ENCODE results near the gene KCNAB1. TPM values are rescaled to one million over a fixed set of nuclear protein-coding genes. Genes with fewer than 3 reads are reported as not detected.

KCNAB1 gene
- total RNA-seq, 1 donor from 2014 or later: not detected

DNA sequence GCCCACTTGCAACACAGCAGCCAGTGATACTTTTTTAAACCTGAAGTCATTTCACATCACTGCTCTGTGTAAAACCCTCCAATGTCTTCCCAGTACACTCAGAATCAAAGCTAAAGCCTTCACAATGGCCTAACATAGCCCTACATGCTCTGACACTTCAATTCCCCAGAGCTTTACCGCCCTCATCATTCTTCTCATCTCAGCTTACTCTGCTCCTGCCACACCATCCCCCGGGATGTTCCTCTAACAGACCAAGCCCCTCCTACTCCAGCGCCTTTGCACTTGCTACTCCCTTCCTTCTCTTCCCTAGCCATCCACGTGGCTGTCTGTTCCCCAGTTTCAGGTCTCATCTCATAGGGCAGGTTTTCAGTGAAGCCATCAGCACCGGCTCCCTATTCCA lies 240.6 kb downstream of the KCNAB1 start:
- intact Hi-C loops (cut with micrococcal nuclease): no loop called here

DNA sequence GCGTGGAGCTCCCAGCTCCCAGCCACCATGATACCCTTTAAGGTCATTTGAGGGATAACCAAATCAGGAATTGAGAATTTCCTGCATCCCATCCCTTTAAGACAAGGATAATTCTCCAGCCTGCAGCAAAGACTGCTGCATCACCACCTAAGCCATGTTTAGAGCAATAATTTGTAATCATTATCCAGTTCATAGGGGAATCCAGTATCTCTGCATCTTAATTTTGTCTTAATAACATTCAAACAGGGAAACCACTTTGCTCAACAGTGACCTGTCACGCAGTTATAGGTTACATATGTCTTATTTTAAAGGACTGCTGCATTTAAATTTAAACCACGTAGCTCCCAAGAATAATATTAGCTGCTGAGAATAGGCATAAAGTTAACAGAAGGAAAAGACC lies 246.2 kb downstream of the KCNAB1 start:
- intact Hi-C loops (cut with micrococcal nuclease): no loop called here

DNA sequence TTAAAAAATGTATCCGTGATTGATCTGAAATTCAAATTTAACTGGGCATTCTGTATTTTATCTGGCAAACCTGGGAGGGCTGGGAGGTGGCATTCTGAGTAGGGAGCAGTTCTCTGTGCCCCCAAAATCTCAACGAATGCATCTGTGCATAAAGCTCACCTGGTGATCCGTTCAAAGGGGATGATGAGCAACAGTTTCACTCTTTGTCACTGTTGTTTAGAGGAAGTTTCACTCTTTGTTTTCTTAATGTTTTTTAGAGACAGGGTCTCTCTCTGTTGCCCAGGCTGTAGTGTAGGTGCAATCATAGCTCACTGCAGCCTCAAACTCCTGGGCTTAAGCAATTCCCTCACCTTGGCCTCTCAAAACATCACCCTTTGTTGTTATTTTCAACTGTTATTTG lies 247.8 kb downstream of the KCNAB1 start:
- intact Hi-C loops (cut with micrococcal nuclease): no loop called here

DNA sequence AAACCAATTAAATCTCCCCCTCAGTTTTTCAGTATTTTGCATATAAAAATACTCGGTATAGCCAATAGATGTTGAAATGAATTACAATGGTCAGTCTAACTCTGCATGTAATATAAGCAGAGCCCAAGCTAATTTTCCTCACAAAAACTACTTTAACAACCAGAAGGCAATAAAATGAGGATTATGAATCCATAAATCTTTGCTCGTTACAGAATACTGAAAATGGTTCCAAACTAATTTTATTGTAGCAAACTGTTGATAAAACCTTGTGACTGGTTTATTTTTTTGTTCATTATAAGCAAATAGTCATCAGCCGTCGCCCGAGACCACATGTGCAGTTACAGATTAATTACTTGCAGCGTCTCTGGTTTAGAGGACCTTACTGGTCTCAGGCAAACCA lies 251.3 kb downstream of the KCNAB1 start:
- intact Hi-C loops (cut with micrococcal nuclease): no loop called here

DNA sequence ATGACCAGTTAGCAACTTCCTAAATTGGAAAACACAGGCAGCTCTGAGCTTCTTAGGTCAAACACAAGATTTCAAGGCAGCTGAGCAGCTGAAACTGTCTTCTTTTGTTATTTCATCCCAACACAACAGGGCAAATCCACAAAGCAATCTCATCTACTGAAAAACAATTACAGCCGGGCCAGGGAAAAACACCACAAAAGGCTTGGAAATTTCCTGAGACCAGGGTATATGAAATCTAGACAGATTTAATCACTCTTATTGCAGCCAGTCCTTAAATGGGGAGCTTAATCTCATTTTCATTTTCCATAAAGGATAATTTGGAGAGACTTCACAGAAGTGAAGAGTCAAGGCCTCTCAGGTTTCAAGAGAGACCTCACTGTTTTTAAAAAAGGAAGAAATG lies 252.7 kb downstream of the KCNAB1 start:
- intact Hi-C loops (cut with micrococcal nuclease): no loop called here

DNA sequence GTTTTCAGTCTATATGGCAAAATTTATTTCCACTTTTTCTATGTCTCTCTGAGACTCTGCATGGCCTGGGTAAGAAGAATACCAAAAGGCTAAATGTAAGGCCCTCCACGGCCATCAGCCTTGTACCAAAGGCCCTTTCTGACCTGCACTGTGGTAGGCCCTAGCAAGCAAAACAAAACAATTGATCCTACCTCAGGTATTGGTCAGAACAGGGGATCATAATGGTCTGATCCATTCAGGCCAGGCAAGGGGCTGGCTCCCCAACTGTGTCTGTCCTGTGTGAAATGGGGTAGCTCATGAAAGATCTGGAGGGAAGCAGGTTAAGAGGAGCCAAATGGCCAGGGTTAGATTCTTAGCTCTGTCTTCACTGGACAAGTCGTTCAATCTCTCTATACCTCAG lies 253.3 kb downstream of the KCNAB1 start:
- intact Hi-C loops (cut with micrococcal nuclease): no loop called here

DNA sequence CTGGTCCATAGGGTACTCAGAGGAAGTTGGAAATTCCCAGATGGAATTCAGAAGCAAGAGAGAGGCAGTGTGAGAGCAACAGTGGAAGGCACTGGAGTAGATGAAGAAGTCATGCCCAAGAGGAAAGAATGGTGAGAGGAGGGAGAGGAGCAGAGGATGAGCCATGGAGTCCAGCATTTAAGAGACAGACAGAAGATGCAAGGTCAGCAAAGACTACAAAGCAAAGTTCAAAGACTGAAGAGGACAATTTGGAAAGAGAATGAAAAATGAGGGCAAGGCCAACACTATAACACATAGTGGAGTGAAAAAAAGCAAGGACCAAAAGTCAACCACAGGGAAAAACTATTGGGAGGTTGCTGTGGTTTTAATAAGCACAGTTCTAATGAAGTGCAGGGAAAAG lies 255.8 kb downstream of the KCNAB1 start:
- intact Hi-C loops (cut with micrococcal nuclease): no loop called here

DNA sequence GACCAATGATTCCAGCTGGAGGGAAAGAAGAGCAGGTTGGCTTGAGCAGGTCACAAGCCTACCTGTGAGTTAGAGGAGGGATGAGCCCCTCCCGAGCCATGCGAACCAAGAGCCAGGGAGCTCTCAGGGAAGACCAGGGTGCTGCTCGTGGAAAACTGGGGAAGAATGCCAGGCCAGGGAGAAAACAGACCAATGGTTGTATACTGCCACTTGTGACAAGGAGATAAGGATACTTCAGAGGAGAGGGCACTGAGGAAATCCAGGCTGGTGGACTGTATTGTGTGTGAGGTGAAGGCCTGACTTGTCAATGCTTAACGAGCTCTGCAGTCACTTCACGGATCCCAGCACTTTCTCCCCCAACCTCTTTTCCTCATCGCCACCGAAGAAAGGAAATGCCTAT lies 256.9 kb downstream of the KCNAB1 start:
- intact Hi-C loops (cut with micrococcal nuclease): no loop called here

DNA sequence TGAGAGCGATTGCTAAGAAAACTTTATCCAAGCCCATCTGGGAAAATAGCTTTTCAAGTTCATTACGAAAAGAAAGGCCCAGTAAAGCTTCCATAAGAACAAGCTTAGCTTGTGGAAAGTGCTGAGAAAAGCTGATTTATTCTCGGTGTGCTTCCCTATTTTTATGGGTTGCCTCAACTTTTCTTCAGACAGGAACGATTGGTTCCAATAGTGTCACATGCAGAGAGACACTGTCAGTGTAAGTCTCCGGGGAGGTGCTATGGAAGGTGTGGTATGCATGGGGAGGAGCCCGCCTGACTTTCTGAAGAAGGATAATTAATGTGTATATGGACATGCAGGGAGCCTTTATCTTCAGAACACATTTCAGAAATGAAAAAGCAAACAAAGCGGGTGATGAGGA lies 257.3 kb downstream of the KCNAB1 start:
- intact Hi-C loops (cut with micrococcal nuclease): no loop called here

DNA sequence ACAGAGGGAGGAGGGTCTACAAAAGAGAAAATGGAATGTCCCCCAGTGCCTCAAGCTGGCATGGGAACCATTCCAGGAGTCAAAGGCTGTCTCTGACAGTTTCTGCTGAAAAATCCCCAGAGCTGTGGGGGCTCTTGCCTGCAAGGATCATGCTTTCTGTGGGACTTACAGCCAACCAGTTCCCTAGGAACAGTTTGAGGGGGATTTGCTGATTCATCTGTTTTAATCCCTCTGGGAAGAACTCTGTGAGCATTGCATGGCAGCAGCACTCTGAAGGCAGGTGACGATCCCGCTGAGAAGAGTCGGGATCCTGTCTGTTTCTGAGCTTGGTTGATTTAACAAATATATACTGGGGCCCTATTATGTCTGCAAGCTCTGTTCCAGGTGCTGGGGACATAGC lies 258.5 kb downstream of the KCNAB1 start:
- intact Hi-C loops (cut with micrococcal nuclease): no loop called here

DNA sequence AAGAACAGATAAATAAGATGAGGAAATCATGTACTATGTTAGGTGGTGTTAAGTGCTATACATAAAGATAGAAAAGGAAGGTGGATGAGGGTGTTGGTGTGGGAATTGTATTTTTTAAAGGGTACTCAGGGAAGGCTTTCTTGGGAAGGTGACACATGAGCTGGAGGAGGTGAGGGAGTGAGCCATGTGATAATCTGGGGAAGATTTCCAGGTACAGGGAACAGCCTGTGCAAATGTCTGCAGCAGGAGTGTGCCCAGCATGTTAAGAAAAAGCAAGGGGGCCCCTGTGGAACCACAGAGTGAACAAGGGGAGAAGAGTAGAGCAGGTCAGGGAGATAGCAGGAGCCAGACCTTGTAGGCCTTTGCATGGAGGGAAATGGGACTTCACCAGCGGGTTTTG lies 258.9 kb downstream of the KCNAB1 start:
- intact Hi-C loops (cut with micrococcal nuclease): no loop called here

DNA sequence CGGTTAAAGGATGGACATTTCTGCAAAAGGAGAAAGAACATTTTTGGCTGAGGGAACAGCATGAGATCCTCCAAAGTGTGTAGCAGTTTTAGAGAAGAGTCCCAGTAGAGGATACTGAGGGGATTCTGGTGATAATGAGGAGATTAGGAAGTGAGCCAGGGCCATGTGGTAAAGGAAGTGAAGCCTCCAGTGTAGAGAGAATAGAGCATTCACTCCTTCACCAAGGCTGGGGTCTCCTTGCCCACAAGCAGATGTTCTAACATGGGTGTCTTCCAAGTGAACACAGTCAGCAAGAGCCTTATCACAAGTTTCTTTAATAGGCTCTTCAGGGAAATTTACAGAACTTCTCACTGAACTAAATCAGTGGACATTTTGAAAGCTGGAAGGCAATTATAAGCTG lies 260.9 kb downstream of the KCNAB1 start:
- intact Hi-C loops (cut with micrococcal nuclease): no loop called here

DNA sequence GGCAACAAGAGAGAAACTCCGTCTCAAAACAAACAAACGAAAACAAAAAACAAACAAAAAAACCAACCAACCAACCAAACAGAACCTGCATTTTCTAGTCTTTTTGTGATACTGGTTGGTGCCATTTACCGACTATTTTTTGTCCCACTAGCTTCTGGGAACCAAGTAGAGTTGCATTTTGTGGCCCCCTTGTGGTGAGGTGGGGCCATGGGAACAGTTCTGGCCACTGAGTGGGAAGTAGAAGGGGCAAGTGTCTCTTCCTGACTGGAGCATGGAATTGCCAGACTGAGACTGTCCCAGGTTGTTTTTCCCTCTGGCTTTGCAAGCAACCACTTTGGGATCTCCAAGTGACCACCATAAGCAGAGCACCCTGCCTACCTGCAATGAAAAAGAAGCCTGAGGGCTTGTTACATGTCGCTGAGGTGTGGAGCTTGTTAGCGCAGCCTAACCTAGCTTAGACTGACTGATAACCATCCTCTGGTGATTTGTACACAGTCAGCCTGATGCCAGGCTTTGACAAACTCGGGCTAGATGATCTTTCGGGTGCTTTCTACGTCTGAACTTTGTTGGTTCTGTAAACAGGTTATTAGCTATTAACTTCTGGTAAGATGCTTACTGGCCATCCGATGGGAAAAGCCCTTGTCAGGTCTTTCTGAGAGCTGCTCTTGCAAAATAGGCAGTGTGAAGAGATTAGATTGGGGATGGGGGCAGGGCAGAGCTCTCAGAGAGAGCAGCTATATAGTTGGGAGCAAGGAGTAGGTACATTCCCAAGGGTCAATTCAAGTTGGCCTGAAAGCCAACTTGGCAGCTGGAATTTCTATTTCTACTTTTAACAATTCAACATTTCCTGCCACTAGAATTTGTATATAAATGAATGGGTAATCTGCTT lies 262.3 kb downstream of the KCNAB1 start:
- intact Hi-C loops (cut with micrococcal nuclease): loop anchor here (1.0 kb wide), 1 partner anchor 232 kb away; no protein-coding TSS in a partner anchor

DNA sequence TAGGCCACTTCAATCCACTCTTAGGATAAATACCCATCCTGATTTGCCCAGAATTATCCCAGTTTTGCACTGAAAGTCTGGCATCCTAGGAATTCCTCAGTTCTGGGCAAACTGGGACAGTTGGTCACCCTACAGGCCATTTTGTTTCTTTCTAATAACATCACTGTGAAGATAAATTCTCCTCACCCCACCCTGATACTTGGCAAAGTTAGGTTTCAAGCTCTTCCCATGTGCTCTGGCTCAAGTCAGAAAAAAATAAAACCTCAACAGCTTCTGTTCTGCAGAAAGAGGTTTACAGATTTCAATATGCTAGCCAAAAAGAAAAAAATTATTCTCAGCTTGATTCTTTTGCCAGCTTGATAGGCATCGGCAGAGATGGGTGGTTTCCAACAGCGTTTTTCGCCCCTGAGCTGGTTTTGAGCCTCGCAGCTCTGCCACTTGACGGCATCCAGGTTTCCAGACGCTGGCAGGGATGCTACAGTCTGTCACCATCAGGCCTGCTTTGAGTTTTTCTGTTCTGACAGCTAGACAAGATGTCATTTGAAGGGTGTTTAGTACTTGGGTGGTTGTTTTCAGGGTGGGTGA lies 263.2 kb downstream of the KCNAB1 start:
- intact Hi-C loops (cut with micrococcal nuclease): no loop called here

DNA sequence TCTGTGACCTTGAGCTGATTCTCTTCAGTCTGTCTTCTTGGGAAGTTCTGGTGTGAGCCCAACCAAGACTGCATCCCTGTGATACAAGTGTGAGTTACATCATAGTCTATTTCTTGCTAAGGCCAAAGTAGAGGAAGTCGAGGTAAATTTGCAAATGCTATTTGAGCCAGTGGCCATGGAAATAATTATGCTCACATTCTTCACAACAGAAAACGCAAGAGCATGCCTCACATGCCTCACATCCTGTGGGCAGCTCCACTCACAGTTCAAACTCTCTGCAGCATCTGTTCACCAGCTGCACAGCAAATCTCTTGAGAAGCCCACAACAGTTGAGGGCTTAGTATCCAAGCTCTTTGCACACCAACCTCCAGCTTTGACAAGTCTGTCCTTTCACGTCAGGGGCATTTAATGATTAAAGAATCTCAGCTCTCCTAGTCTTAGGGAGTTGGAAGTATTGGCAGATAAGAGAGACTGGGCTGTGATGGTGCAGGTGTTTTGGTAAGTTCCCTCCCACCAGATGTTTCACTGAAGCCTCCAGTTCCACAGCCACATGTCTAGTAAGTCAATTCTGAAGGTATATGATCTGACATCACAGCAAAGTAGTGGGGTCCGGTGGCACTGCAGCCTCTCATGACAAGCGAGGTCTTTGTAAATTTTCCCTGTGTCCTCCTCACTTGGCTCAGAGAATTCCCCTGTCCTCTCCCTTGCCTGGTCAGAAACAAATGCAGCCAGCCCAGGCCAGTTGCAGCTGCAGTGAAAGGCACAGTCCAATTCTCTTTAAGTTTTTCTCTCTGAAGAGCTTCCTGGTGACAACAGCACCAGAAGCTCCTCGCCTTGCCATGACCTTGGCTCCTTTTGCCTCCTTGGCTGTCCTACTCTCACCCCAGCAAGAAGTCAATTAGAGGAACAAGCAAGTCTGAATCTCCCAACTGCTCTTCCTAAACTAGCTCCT lies 268.4 kb downstream of the KCNAB1 start:
- intact Hi-C loops (cut with micrococcal nuclease): no loop called here

DNA sequence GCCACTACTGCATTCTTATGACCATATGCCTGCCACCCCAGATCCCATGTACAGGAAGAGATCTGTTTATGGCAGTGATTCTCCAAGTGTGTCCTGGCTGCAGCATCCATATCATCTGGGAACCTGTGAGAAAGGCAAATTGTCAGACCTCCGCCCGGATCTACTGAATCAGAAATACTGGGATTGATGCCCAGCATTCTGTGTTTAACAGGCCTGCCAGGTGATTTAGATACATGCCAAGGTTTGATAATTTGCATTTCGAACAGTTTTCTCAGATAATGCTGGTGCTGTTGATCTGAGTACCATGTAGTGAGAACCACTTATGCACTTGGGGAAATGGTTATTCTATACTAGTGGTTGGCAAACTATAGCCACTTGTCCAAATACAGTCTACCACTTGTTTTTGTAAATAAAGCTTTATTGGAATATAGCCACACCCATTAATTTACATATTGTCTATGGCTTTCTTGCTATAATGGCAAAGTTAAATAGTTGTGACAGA lies 269.1 kb downstream of the KCNAB1 start:
- intact Hi-C loops (cut with micrococcal nuclease): no loop called here

DNA sequence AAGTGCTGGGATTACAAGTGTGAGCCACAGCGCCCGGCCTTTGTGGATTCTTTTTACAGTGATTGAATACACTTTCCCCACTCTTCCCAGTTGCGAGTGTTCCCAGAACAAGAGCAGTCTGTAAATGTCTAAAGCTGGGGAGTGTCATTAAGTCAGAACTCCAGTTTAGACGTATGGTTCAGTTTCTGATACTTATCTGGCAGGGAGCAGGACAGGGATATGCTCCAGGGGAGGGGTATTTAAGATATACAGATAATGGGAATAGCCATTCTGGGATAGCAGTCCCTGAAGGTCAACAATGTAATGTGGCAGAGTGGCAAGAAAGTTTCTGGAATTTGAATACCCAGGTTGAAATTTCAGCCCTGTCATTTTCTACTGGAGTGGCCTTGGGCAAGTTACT lies 270.5 kb downstream of the KCNAB1 start:
- intact Hi-C loops (cut with micrococcal nuclease): no loop called here

DNA sequence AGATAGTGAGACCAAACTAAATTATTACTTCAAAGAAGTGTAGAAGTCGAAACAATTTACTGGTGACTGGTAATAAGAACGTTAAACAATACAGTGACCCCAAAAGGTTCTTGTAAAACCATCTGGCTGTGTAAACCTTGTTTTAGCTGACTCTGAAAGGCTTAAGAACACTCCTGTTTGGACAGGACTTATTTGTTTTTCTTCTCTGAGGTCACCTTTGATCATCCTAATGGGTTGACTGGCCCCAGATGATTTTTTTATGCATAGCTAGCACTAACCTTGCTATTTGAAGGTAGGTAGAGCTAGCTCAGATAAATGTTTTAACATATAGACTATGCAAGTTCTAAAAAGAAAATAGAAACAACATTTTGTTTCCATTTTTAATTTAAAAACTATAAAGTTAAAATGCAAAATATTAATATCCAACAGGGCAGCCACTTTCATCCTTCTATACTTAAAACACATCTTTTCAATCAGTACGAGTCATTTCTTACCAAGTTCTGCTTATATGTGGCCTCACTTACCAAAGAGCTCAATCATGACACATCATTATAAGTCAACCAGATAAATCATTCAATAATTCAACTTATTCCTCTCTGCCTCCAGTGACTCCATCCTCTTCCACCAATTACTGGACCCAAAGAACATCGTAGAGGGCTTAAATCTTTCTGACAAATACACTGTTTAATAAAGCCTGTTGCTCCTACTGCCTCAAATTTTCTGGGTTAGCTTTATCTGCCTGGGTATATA lies 275.8 kb downstream of the KCNAB1 start:
- intact Hi-C loops (cut with micrococcal nuclease): no loop called here

DNA sequence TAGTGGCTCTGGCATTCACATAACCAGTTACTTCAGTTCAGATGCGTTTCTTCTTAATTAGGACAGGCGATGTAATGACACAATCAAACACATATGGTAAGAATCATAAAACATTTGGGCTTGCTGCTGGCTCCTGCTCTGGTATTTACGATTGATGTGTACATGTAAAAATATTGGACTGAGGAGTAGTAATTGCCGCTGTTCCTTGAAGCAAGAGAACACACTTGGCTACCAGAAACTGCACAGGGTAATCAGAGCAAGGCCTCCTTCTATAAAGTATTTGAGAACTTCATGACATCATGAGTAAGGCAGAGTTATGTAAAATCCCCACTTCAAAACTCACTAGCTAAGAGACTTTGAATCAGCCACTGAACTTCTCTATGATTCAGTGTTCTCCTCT lies 276.5 kb downstream of the KCNAB1 start:
- intact Hi-C loops (cut with micrococcal nuclease): no loop called here

DNA sequence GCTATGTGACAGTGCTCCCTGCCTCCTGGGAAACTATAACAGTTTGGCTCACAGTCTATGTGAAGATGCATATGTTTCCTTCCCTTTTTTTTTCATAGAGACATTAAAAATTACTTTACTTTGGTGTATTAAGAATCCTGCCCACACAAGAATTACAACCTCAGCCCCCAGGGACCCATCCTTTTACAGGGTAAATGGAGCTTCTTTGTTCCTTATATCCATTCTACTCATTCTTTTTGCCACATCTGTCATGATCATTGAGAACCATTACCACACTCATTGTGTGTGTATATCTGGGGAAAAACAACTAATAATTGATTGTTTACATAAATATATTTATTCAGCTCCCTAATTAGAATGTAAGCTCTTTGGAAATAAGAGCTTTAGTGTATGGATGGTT lies 277.2 kb downstream of the KCNAB1 start:
- intact Hi-C loops (cut with micrococcal nuclease): no loop called here

DNA sequence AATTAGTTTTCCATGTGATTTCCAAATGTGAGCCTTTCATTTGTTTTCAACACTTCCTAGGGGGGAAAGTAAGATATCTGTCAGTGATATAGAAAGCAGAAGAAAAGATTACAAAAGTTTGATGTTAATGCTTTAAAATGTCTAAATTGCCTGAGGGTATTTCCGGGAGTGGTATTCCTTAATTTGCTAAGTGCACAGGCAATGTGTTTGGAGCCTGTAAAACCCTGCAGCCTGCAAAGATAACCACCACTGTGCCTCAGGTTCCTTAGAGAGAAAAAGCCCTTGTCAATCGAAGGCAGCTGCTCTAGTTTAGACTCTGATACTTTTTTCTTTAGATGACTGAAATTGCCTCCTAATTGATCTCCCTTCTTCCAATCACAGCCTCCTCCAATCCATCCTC lies 279.7 kb downstream of the KCNAB1 start:
- intact Hi-C loops (cut with micrococcal nuclease): no loop called here

Data from T-helper 2 cell treated with Interferon-gamma antibody and Interleukin-4, amounts not matched to agents 100 ng/mL and 5 ng/mL, for 36 hours (primary cell).